GM12878 (cell line): Measurements from ENCODE around the gene RNF112. TPM values are rescaled to one million over a fixed set of nuclear protein-coding genes. Genes with fewer than 3 reads are reported as not detected.

Experiments
- ATAC-seq: fragments of 200-7000 bp; cut with Tn5 transposase; 3 replicates; pipeline ENCODE4 v1.9.1; 2020; ENCODE audit warnings: mild to moderate bottlenecking, moderate library complexity
- Bru-seq: library from RNA; stranded (reverse); fragments of 400-500 nt; gene quantifications from one replicate; lab custom pipeline; 2021; lab: Mats Ljungman, UMichigan
- BruChase-seq, 2 experiments: library from RNA; stranded (reverse); fragments of 400-500 nt; gene quantifications; one replicate each; lab custom pipeline; 2021; lab: Mats Ljungman, UMichigan
- BruUV-seq: library from RNA; stranded (reverse); fragments of 400-500 nt; replicated peaks from 2 replicates; lab custom pipeline; 2021; lab: Mats Ljungman, UMichigan
- CTCF ChIA-PET: fragments of 300-600 bp; sonication (Branson Sonifier 250); formaldehyde crosslinking; extraction: SDS; loops from one replicate; lab custom pipeline; 2021; ENCODE audit warnings: inconsistent platforms; lab: Yijun Ruan, JAX
- POLR2A ChIA-PET: fragments of 350-600 bp; formaldehyde crosslinking; extraction: SDS; loops from one replicate; lab custom pipeline; 2021; ENCODE audit warnings: inconsistent platforms; lab: Charles Lee
- RAD21 ChIA-PET: fragments of 300-600 bp; sonication (Branson Sonifier 250); formaldehyde crosslinking; loops from one replicate; lab custom pipeline; 2023; ENCODE audit warnings: antibody characterized with exemption; ENCODE audit not compliant: unreplicated experiment; lab: Charles Lee
- SMC1A ChIA-PET: fragments of 300-600 bp; sonication (Branson Sonifier 250); formaldehyde crosslinking; loops from one replicate; lab custom pipeline; 2023; ENCODE audit not compliant: unreplicated experiment, uncharacterized antibody; lab: Charles Lee
- DNase-seq: peaks from one replicate; pipeline ENCODE4 v3.0.0-alpha.2; 2011; ENCODE audit warnings: low read depth, low spot score
- FAIRE-seq: peaks from 3 replicates; lab custom pipeline; 2011; peaks lifted over from hg19 to GRCh38; lab: Jason Lieb, UNC
- H2AFZ ChIP-seq: 2 replicates; pipeline ENCODE4 v1.6.0; 2011; ENCODE audit warnings: low read depth, low read length, control low read depth; ENCODE audit not compliant: control insufficient read depth
- H3K27ac ChIP-seq: 2 replicates; pipeline ENCODE4 v1.5.1; 2011; ENCODE audit warnings: control low read depth; ENCODE audit not compliant: control insufficient read depth, insufficient read depth
- H3K27me3 ChIP-seq, 2 experiments: replicated peaks in 1 of 2; 2 replicates each; pipeline versions ENCODE4 v1.6.0 to v1.6.1; 2011; ENCODE audit warnings: low read length in 1 of 2; ENCODE audit not compliant: control insufficient read depth in 2 of 2, insufficient read depth in 2 of 2
- H3K36me3 ChIP-seq, 2 experiments: 2 replicates each; pipeline ENCODE4 v1.5.1; 2011; ENCODE audit warnings: low read length in 1 of 2; ENCODE audit not compliant: control insufficient read depth in 2 of 2, insufficient read depth in 2 of 2
- H3K4me1 ChIP-seq: 2 replicates; pipeline ENCODE4 v1.6.1; 2011; ENCODE audit warnings: mild to moderate bottlenecking, low read length, moderate library complexity, mixed read lengths; ENCODE audit not compliant: control insufficient read depth, insufficient read depth
- H3K4me2 ChIP-seq: 2 replicates; pipeline ENCODE4 v1.6.0; 2011; ENCODE audit warnings: control low read depth; ENCODE audit not compliant: control insufficient read depth, insufficient read depth
- H3K4me3 ChIP-seq: fragments of 200-600 bp; sonication (generic); 2 replicates; pipeline ENCODE4 v1.5.1; 2016
- H3K79me2 ChIP-seq: 2 replicates; pipeline ENCODE4 v1.6.0; 2011; ENCODE audit warnings: low read length; ENCODE audit not compliant: control insufficient read depth, insufficient read depth
- H3K9ac ChIP-seq: 2 replicates; pipeline ENCODE4 v1.8.0; 2011; ENCODE audit warnings: low read length, control low read depth, mixed read lengths; ENCODE audit not compliant: control insufficient read depth, insufficient read depth
- H3K9me3 ChIP-seq: replicated peaks from 3 replicates; pipeline ENCODE4 v1.5.1; 2011; ENCODE audit warnings: mild to moderate bottlenecking, low read length; ENCODE audit not compliant: control insufficient read depth, insufficient read depth
- H4K20me1 ChIP-seq: 2 replicates; pipeline ENCODE4 v1.6.0; 2011; ENCODE audit not compliant: control insufficient read depth, insufficient read depth
- ATF2 ChIP-seq: IDR thresholded peaks from 2 replicates; pipeline ENCODE4 v1.6.1; 2012; ENCODE audit warnings: low read length, inconsistent platforms
- CHD4 ChIP-seq: fragments of 200-600 bp; sonication (generic); IDR thresholded peaks from 2 replicates; pipeline ENCODE4 v1.6.1; 2016; ENCODE audit warnings: mild to moderate bottlenecking
- JUND ChIP-seq: IDR thresholded peaks from 2 replicates; pipeline ENCODE4 v1.6.1; 2012; ENCODE audit warnings: low read depth, mild to moderate bottlenecking, low read length, improper control_type of control experiment, moderate library complexity
- KAT2A ChIP-seq: conservative IDR thresholded peaks from 2 replicates; pipeline ENCODE4 v1.6.1; 2011; ENCODE audit warnings: low read depth, low read length; ENCODE audit not compliant: control insufficient read depth
- MYB ChIP-seq: fragments of 150-350 bp; IDR thresholded peaks from 2 replicates; pipeline ENCODE4 v1.6.1; 2014; ENCODE audit warnings: mild to moderate bottlenecking, low read depth, low read length, borderline replicate concordance
- MYC ChIP-seq: IDR thresholded peaks from 2 replicates; pipeline ENCODE4 v1.6.1; 2011; ENCODE audit warnings: mild to moderate bottlenecking, low read length, moderate library complexity, inconsistent platforms; ENCODE audit not compliant: insufficient read depth, insufficient replicate concordance, insufficient read length, severe bottlenecking
- TCF3 ChIP-seq: IDR thresholded peaks from 2 replicates; pipeline ENCODE4 v1.6.1; 2012; ENCODE audit warnings: low read depth, mild to moderate bottlenecking, low read length, borderline replicate concordance; ENCODE audit not compliant: insufficient read depth
- ZBTB40 ChIP-seq: fragments of 450-650 bp; IDR thresholded peaks from 2 replicates; pipeline ENCODE4 v1.6.1; 2016; ENCODE audit warnings: mild to moderate bottlenecking, moderate library complexity, borderline replicate concordance
- ZNF217 ChIP-seq: fragments of 450-650 bp; IDR thresholded peaks from 2 replicates; pipeline ENCODE4 v1.6.1; 2017; ENCODE audit warnings: antibody characterized with exemption, mild to moderate bottlenecking
- WGBS: methylation state at CpG from one replicate; pipeline ENCODE4 v1.1.6; 2016; ENCODE audit warnings: low lambda C conversion rate; ENCODE audit not compliant: insufficient replicate concordance, insufficient coverage; ENCODE audit errors: missing lambda C conversion rate; 5-methylcytosine and 5-hydroxymethylcytosine counted together
- in situ Hi-C: fragments of 300-500 bp; cut with MboI; formaldehyde crosslinking; loops from 9 replicates; pipeline ENCODE4 v1.14.3; 2018; ENCODE audit warnings: mixed read lengths
- intact Hi-C: fragments of 100-400 bp; cut with micrococcal nuclease; formaldehyde crosslinking; loops from one replicate; pipeline ENCODE4 v1.14.2; 2022; ENCODE audit not compliant: unreplicated experiment
- long read RNA-seq, 2 experiments: library from polyadenylated mRNA; unstranded; transcript quantifications; one replicate each; pipeline ENCODE4 v2.0.0, GENCODE V29; 2019 to 2020
- polyA minus RNA-seq, 3 experiments: library from RNA; depleted of rRNA, polyadenylated mRNA; stranded (reverse); fragments of >200 nt; gene quantifications; 2 replicates each; pipeline ENCODE4 v1.2.3, GENCODE V29; 2011
- polyA plus RNA-seq, 11 experiments: library from polyadenylated mRNA; depleted of rRNA in 4 of 11; unstranded in 6 of 11; stranded (reverse) in 5 of 11; fragments of >200 nt; fragmentation: Nextera tagmentation in 4 of 11; fragmentation: Illumina TruSeq in 1 of 11; extraction: Ambion mirVana in 4 of 11; extraction: Trizol in 1 of 11; gene quantifications; 1 replicate in 1 of 11; 2 replicates in 10 of 11; pipeline versions ENCODE4 v1.2.1 to v1.2.3, GENCODE V29; 2011 to 2016; ENCODE audit warnings: inconsistent platforms in 2 of 11, missing spikeins in 2 of 11, low read depth in 1 of 11
- total RNA-seq, 4 experiments: library from RNA; depleted of rRNA in 3 of 4; stranded (reverse); fragments of >200 nt in 3 of 4; fragmentation: Illumina TruSeq in 1 of 4; extraction: Trizol in 1 of 4; gene quantifications; 2 replicates each; pipeline versions ENCODE4 v1.2.1 to v1.2.3, GENCODE V29; 2013 to 2021

RNF112 gene
- 1.7 and 1.9 TPM in 2 replicates for total RNA-seq (2013; cell fraction: nucleolus; rRNA removed)
- total RNA-seq (2014; rRNA removed), result not detected in 2 replicates
- total RNA-seq (2014; rRNA removed; fragmentation: Illumina TruSeq; extraction: Trizol), result not detected in 2 replicates
- total RNA-seq (2021), result not detected in 2 replicates
- polyA plus RNA-seq (2011; ENCODE audit: low read depth), result not detected
- 0.03 TPM in 1 of 2 replicates, not detected in the other for polyA plus RNA-seq (2011; rRNA removed)
- 0.01 TPM in 1 of 2 replicates, not detected in the other for polyA plus RNA-seq (2011; cell fraction: cytosol; rRNA removed)
- polyA plus RNA-seq (2011; cell fraction: nucleus; rRNA removed), result 0.12 and 0.70 TPM in 2 replicates
- polyA plus RNA-seq (2012), result 0.07 and 0.28 TPM in 2 replicates
- polyA plus RNA-seq (2014; fragmentation: Illumina TruSeq; extraction: Trizol), result not detected in 2 replicates
- polyA plus RNA-seq (2014; fragmentation: Nextera tagmentation; extraction: Ambion mirVana), result not detected
- polyA plus RNA-seq (2014; rRNA removed), result not detected in 2 replicates
- polyA plus RNA-seq (2016; fragmentation: Nextera tagmentation; extraction: Ambion mirVana), result not detected
- not detected in 2 replicates for polyA minus RNA-seq (2011; rRNA and poly(A)+ RNA removed)
- not detected in 2 replicates for polyA minus RNA-seq (2011; cell fraction: cytosol; rRNA and poly(A)+ RNA removed)
- polyA minus RNA-seq (2011; cell fraction: nucleus; rRNA and poly(A)+ RNA removed), result not detected in 2 replicates
- Bru-seq, nascent RNA, result percentile 10 among the genes with signal in this experiment
- percentile 30 among the genes with signal in this experiment for BruChase-seq, experiment 1, labeled RNA remaining after a 6-hour chase
- BruChase-seq, experiment 2, labeled RNA remaining after a 2-hour chase, result not detected
- long read RNA-seq, experiment 1, result 0 reads
- long read RNA-seq, experiment 2, result 0 reads

- TF ChIP-seq ATF2, result no peak
- no peak for TF ChIP-seq TCF3
- TF ChIP-seq KAT2A, result no peak
- no peak for TF ChIP-seq ZBTB40
- TF ChIP-seq CHD4, result no peak
- TF ChIP-seq MYC, result no peak
- TF ChIP-seq JUND, result no peak
- TF ChIP-seq ZNF217, result no peak
- TF ChIP-seq MYB, result no peak
- ChIA-PET CTCF (interaction anchor here (1.0 kb wide), 1 partner anchor 36 kb away, joined by 3 read pairs; no protein-coding TSS in a partner anchor), SMC1A (no interaction called here), RAD21 (no interaction called here), POLR2A (no interaction called here)
- H3K9me3 ChIP-seq, result no peaks in the 10 kb centered on the region
- ATAC-seq (no peak), DNase-seq (no peak), FAIRE-seq (no peak)
- intact Hi-C loops, result no loop called here
- no peak within 1 kb of the TSS for H3K27ac ChIP-seq
- in situ Hi-C loops, result no loop called here
- H3K79me2 ChIP-seq, result no peaks in the 10 kb centered on the region
- no TSS peak for BruUV-seq
- no peak within 1 kb of the TSS for H3K4me3 ChIP-seq
- no peak within 1 kb of the TSS for H3K9ac ChIP-seq
- H2AFZ ChIP-seq, result no peak within 1 kb of the TSS
- H3K4me1 ChIP-seq, result no peaks in the 10 kb centered on the region
- WGBS, result 21% methylated on average over 23 of the region's 23 CpGs
- no peak within 1 kb of the TSS for H3K4me2 ChIP-seq
- H3K36me3 ChIP-seq, result no peaks in the 10 kb centered on the region
- H3K27me3 ChIP-seq, result peaks cover 1 to 3% of the 10 kb centered on the region in 2 experiments
- no peaks in the 10 kb centered on the region for H4K20me1 ChIP-seq
Observed at GRCh38 chr17:19410875-19411620, at the start of gene RNF112. RNF112 (plus strand) TSS chr17:19411232; CDS start chr17:19411409, 177 bp downstream.
